Activated CD4-positive, alpha-beta T cell treated with anti-CD3 and anti-CD28 coated beads for 24 hours (primary cell): Measurements from ENCODE around the gene ZNF273.
"Not testable (repeated sequence)": the region's sequence is repeated elsewhere in the genome, so short reads cannot be mapped to it uniquely, and the experiment has no call there.

Experiments used
- DNase-seq, 2 donors: peaks; one replicate each; pipeline ENCODE4 v3.0.0-alpha.2; 2020; ENCODE audit warnings: low read depth in 2 of 2

ZNF273 gene

GRCh38 chr7:64944667-64945502, 41.8 kb downstream of the ZNF273 start:
- not testable (repeated sequence) for DNase-seq

GRCh38 chr7:64945503-64946175, 42.6 kb downstream of the ZNF273 start:
- DNase-seq = no peak

DNA sequence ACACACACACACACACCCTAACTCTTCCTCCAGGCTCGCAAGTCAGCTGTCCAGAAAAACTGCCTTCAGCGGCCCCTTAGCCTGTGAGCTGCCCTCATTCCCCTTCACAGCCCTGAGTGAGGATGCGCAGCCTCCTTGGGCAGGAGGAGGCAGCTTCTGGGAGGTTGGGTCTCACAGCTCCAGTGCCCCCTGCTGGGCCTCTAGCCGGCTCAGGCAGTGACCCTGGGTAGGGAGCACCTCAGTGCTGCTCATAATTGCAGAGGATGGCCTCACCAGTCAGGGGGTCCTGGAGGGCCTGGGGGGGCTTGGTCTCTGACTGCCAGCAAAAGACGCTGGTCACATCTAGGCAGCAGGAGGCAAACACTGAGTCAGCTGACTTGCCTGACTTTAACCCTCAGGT, 43.7 kb downstream of the ZNF273 start:
- no peak for DNase-seq

DNA sequence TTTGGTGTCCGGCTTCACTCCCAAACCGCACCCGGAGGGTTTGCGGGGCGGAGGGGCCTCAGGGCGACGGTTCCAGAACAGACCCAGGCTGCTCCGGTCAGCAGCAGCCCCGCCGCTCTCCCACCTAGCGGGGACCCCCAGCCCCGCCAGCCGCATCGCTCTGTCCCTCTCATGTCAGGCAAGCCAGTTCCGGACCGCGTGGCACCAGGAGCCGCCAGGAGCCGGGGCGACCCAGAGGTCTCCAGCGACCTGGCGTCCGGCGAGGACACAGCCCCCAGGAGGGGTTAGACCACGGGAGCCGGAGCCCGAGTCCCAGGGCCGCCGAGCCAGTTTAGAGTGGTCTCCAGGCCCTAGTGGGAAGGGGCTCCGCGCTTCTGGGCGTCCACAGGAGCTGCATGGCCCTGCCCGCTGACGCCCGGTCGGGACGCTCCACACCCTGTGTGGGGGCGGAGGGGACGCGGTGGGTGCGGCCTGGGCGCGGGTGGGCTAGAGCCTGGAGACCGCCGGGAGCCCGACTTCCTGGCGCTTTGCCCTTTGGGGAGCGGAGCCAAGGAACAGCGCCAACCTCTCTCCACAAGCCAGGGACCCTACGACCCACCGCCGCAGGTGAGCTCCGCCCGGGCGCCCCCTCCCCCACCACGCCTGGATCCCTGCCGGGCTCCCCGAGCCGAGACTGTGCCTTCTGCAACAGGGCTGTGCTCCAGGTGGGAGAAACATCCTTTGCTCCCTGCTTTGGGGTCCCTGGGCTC, 44.4 kb downstream of the ZNF273 start:
- DNase-seq = no peak

GRCh38 chr7:64948774-64949173, 45.7 kb downstream of the ZNF273 start:
- DNase-seq = not testable (repeated sequence)

DNA sequence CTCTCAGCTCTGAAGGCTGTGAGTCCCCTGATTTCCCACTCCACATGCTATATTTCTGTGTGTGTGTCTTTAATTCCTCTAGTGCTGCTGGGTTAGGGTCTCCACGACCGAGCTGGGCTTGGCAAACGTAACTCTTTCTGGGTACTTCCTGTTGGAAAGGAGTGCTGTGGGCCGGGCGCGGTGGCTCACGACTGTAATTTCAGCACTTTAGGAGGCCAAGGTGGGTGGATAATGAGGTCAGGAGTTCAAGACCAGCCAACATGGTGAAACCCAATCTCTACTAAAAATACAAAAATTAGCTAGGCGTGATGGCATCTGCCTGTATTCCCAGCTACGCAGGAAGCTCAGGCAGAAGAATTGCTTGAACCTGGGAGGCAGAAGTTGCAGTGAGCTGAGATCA, 47.6 kb downstream of the ZNF273 start:
- not testable (repeated sequence) for DNase-seq

GRCh38 chr7:64951250-64951848, 48.3 kb downstream of the ZNF273 start:
- no peak for DNase-seq

DNA sequence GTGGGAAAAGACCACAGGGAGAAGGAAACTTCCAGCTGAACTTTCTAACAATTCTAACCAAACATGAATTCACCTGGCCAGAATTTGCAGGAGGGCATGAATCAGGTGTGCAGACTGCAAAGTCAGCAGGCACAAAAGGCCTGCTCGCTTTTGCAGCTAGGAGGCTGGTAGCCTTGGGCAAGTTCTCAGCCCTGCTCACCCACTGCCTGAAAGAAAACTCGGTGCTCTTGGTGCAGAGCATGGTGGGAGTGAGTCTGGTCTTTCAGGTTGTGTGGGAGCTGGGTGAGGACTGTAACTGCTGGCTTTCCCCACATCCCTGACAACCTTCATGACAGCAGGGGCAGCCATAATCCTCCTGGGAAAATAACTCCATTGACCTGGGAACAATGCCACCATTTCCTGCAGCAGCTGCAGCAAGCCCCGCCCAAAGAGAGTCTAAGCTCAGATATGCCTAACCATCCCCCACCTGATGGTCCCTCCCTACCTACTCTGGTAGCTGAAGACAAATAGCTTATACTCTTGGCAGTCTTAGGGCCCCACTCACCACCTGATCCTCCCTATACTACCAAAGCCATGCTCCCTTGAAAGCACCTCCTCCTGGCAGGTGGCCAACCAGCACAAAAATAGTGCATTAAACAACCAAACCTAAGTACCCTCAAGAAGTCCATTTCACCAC, 56.1 kb downstream of the ZNF273 start:
- no peak for DNase-seq

- DNase-seq = no peak
Measured at GRCh38 chr7:64965594-64965993, 62.5 kb downstream of the ZNF273 start.

DNA sequence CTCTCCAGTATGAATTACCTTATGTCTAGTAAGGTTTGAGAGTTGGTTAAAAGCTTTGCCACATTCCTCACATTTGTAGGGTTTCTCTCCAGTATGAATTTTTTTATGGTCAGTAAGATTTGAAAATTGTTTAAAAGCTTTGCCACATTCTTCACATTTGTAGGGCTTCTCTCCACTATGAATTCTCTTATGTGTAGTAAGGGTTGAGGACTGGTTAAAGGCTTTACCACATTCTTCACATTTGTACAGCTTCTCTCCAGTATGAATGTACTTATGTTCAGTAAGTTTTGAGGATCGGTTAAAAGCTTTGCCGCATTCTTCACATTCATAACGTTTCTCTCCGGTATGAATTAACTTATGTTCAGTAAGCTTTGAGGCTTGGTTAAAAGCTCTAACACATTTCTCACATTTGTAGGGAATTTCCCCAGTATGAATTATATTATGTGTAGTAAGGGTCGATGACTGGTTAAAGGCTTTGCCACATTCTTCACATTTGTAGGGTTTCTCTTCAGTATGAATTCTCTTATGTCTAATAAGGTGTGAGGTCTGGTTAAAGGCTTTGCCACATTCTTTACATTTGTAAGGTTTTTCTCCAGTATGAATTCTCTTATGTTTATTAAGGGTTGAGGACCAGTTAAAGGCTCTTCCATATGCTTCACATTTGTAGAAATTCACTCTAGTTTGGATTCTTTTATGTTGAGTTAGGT, 75.6 kb downstream of the ZNF273 start:
- DNase-seq = no peak
